Naive thymus-derived CD4-positive, alpha-beta T cell (primary cell): Measurements from ENCODE around the gene SYNE2. TPM values are rescaled to one million over a fixed set of nuclear protein-coding genes. Genes with fewer than 3 reads are reported as not detected.

Source experiments
- ATAC-seq: fragments of 150-1000 bp; cut with Tn5 transposase; 2 replicates; pipeline ENCODE4 v1.10.0; 2021; ENCODE audit warnings: mild to moderate bottlenecking, moderate library complexity
- CTCF ChIA-PET: fragments of 350-600 bp; sonication (Branson Sonifier 250); formaldehyde crosslinking; loops from one replicate; lab custom pipeline; 2021; ENCODE audit warnings: antibody characterized with exemption; lab: Charles Lee
- POLR2A ChIA-PET: fragments of 350-600 bp; sonication (Branson Sonifier 250); formaldehyde crosslinking; loops from one replicate; lab custom pipeline; 2021; ENCODE audit warnings: antibody characterized with exemption, inconsistent platforms; lab: Charles Lee
- DNase-seq, 9 donors: peaks; one replicate each; pipeline versions ENCODE4 v3.0.0 to v3.0.0-alpha.2; 2020 to 2022; ENCODE audit warnings: mixed read lengths in 1 of 9
- H3K27ac ChIP-seq: one replicate; pipeline ENCODE4 v1.7.0; 2013; ENCODE audit warnings: mild to moderate bottlenecking, low read depth, low read length, moderate library complexity
- H3K27me3 ChIP-seq, 2 donors: one replicate each; pipeline ENCODE4 v1.7.0; 2013; ENCODE audit warnings: low read length in 2 of 2, mild to moderate bottlenecking in 2 of 2, moderate library complexity in 2 of 2; ENCODE audit not compliant: control insufficient read depth in 2 of 2, insufficient read depth in 2 of 2
- H3K36me3 ChIP-seq, 3 experiments: 1 replicate in 2 of 3; 2 replicates in 1 of 3; pipeline ENCODE4 v1.7.0; 2013; ENCODE audit warnings: low read length in 3 of 3, mild to moderate bottlenecking in 3 of 3, moderate library complexity in 1 of 3; ENCODE audit not compliant: insufficient read depth in 3 of 3, control insufficient read depth in 2 of 3
- H3K4me1 ChIP-seq, 2 donors: one replicate each; pipeline ENCODE4 v1.7.0; 2013; ENCODE audit warnings: low read length in 2 of 2, mild to moderate bottlenecking in 2 of 2, moderate library complexity in 1 of 2; ENCODE audit not compliant: control insufficient read depth in 2 of 2, insufficient read depth in 2 of 2
- H3K4me3 ChIP-seq: 2 replicates; pipeline ENCODE4 v1.7.0; 2013; ENCODE audit warnings: mild to moderate bottlenecking, low read length
- H3K9me3 ChIP-seq, 3 experiments: 1 replicate in 2 of 3; 2 replicates in 1 of 3; pipeline ENCODE4 v1.7.0; 2013; ENCODE audit warnings: low read length in 3 of 3; ENCODE audit not compliant: control insufficient read depth in 2 of 3
- H3K27ac Mint-ChIP-seq, 9 donors: one replicate each; pipeline ENCODE4 v1.8.0; 2020 to 2022; ENCODE audit warnings: mixed read lengths in 9 of 9, mild to moderate bottlenecking in 8 of 9, moderate library complexity in 5 of 9, inconsistent platforms in 2 of 9
- H3K27me3 Mint-ChIP-seq, 5 donors: one replicate each; pipeline ENCODE4 v1.8.0; 2021 to 2022; ENCODE audit warnings: mixed read lengths in 5 of 5, mild to moderate bottlenecking in 1 of 5
- H3K36me3 Mint-ChIP-seq, 5 donors: one replicate each; pipeline ENCODE4 v1.8.0; 2020 to 2022; ENCODE audit warnings: mixed read lengths in 5 of 5, mild to moderate bottlenecking in 3 of 5, inconsistent platforms in 1 of 5
- H3K4me1 Mint-ChIP-seq, 7 donors: one replicate each; pipeline ENCODE4 v1.8.0; 2020 to 2022; ENCODE audit warnings: mixed read lengths in 7 of 7, mild to moderate bottlenecking in 3 of 7, inconsistent platforms in 1 of 7
- H3K4me3 Mint-ChIP-seq, 10 donors: one replicate each; pipeline ENCODE4 v1.8.0; 2020 to 2022; ENCODE audit warnings: mild to moderate bottlenecking in 10 of 10, mixed read lengths in 10 of 10, moderate library complexity in 6 of 10, inconsistent platforms in 2 of 10
- H3K9me3 Mint-ChIP-seq, 11 donors: one replicate each; pipeline ENCODE4 v1.8.0; 2020 to 2022; ENCODE audit warnings: mixed read lengths in 11 of 11, mild to moderate bottlenecking in 4 of 11, inconsistent platforms in 1 of 11, moderate library complexity in 1 of 11
- intact Hi-C, 2 donors: fragments of 100-400 bp; cut with micrococcal nuclease; formaldehyde crosslinking; loops; one replicate each; pipeline ENCODE4 v1.15.1; 2023
- polyA plus RNA-seq, 2 donors: library from polyadenylated mRNA; unstranded; fragments of 300-500 nt; fragmentation: Illumina TruSeq; gene quantifications; one replicate each; pipeline ENCODE4 v1.2.3, GENCODE V29; 2021
- total RNA-seq, 6 experiments: library from RNA in 5 of 6; stranded (reverse) in 5 of 6; gene quantifications; 1 replicate in 5 of 6; 2 replicates in 1 of 6; pipeline ENCODE4 v1.2.3 and lab custom pipeline; 2021 to 2026

The SYNE2 gene
- total and polyA plus RNA-seq, 7 experiments from 2014 or later, result 22.4 to 170 (median 139) TPM

- ChIA-PET POLR2A (interaction anchor here (0.8 kb wide), 1 partner anchor 11 kb away, joined by 3 read pairs; no protein-coding TSS in a partner anchor), CTCF (interaction anchor here (0.7 kb wide), 1 partner anchor 11 kb away, joined by 4 read pairs; no protein-coding TSS in a partner anchor)
- Mint-ChIP-seq H3K4me1 (peaks cover 0 to 12% (median 7%) of the 10 kb centered on the region in 7 donors), H3K27me3 (no peaks in the 10 kb centered on the region), H3K27ac (peak overlapping the region in 1 of 9 donors; percentile 31), H3K36me3 (peaks cover 4 to 42% (median 31%) of the 10 kb centered on the region in 5 donors), H3K9me3 (no peaks in the 10 kb centered on the region), H3K4me3 (no peak overlapping the region)
- Histone ChIP-seq H3K27me3 (no peaks in the 10 kb centered on the region), H3K4me3 (no peak overlapping the region), H3K36me3 (peaks cover 0 to 23% (median 3%) of the 10 kb centered on the region in 3 experiments), H3K9me3 (no peaks in the 10 kb centered on the region), H3K27ac (no peak overlapping the region), H3K4me1 (no peaks in the 10 kb centered on the region)
- intact Hi-C loops, result no loop called here
- ATAC-seq, result no peak
- DNase-seq, result no peak
Measured at GRCh38 chr14:63951429-63951828, 98.6 kb downstream of the SYNE2 start.

DNA sequence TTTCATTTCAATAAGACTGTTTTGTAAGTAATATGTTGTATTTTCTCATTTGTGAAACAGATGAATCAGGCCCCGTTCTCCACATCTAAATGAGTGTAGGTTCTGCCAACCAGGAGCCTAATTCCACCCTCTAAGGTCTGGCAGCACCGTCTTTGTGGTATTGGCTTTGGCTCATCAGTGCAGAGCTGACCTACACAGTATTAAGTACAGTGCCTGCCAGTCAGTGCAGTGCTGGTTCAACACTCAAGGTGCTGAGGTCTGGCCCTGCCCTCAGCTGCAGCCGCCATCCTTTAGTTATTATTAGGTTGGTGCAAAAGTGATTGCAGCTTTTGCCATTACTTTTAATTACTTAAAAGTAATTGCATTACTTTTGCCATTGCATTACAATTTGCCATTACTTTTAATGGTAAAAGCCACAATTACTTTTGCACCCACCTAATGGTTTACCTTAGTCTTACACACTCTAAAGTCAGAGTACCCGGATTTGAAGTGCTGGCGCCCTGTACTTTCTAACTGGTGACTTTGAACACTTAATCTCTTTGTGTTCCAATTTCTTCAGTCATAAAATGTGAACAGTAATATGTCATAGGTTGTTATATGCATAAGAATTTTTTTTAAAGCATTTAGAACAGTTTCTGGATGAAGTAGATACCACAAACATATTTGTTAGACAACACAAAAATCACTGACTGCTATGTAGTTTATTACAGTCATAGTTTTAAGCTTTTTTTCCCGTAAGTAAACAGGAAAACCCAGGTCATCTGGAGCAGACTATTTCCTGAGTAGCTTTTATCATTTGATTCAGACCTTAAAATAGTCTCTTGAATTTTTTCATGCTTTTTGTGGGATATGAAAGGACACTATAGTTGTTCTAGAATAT, 99.5 kb downstream of the SYNE2 start:
- Histone ChIP-seq H3K4me3 (no peak overlapping the region), H3K4me1 (no peaks in the 10 kb centered on the region), H3K36me3 (peaks cover 0 to 26% (median 0%) of the 10 kb centered on the region in 3 experiments), H3K9me3 (no peaks in the 10 kb centered on the region), H3K27me3 (no peaks in the 10 kb centered on the region), H3K27ac (no peak overlapping the region)
- DNase-seq (no peak), ATAC-seq (no peak)
- ChIA-PET POLR2A (no interaction called here), CTCF (interaction anchor here (0.7 kb wide), 1 partner anchor 12 kb away, joined by 4 read pairs; no protein-coding TSS in a partner anchor)
- Mint-ChIP-seq H3K4me1 (peaks cover 0 to 12% (median 7%) of the 10 kb centered on the region in 7 donors), H3K36me3 (peaks cover 4 to 46% (median 34%) of the 10 kb centered on the region in 5 donors), H3K27ac (peak overlapping the region in 4 of 9 donors; percentile 1 to 43 (median 7)), H3K4me3 (no peak overlapping the region), H3K27me3 (no peaks in the 10 kb centered on the region), H3K9me3 (no peaks in the 10 kb centered on the region)
- intact Hi-C loops, result no loop called here

DNA sequence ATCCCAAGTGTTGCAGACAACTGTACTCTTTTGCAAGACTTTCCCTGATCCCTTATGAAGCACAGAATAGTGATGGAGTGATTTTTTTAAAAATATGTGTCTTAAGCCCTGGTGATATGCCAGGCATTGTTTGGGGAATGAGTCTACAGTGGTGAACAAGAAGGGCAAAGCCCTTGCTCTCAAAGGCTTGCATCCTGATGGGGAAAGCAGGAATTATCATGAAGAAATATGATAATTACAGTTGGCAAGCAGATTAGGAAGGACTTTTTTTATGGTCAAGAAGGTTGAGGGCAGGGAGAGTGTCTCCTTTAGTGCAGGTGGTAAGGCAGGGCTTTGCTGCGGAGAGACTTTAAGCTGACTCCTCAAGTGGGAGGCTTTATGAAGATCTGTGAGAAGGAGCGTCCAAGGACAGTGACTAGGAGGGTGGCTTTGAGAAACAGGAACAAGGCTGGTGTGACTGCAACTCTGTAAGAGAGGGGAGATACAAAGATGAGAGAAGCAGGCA, 100.2 kb downstream of the SYNE2 start:
- Histone ChIP-seq H3K9me3 (no peaks in the 10 kb centered on the region), H3K4me3 (no peak overlapping the region), H3K36me3 (peaks cover 0 to 26% (median 0%) of the 10 kb centered on the region in 3 experiments), H3K4me1 (no peaks in the 10 kb centered on the region), H3K27me3 (no peaks in the 10 kb centered on the region), H3K27ac (no peak overlapping the region)
- CTCF ChIA-PET, result no interaction called here
- POLR2A ChIA-PET, result no interaction called here
- ATAC-seq (no peak), DNase-seq (no peak)
- Mint-ChIP-seq H3K4me1 (peaks cover 0 to 12% (median 7%) of the 10 kb centered on the region in 7 donors), H3K27ac (peak overlapping the region in 4 of 9 donors; percentile 1 to 43 (median 16)), H3K27me3 (no peaks in the 10 kb centered on the region), H3K36me3 (peaks cover 4 to 49% (median 31%) of the 10 kb centered on the region in 5 donors), H3K9me3 (no peaks in the 10 kb centered on the region), H3K4me3 (no peak overlapping the region)
- intact Hi-C loops, result no loop called here

GRCh38 chr14:63956326-63956725, 103.5 kb downstream of the SYNE2 start:
- no peak overlapping the region for H3K4me3 Mint-ChIP-seq
- ATAC-seq (no peak), DNase-seq (no peak)
- H3K36me3 Mint-ChIP-seq, result peaks cover 0 to 39% (median 32%) of the 10 kb centered on the region in 5 donors
- H3K36me3 ChIP-seq, result peaks cover 0 to 12% (median 0%) of the 10 kb centered on the region in 3 experiments
- POLR2A ChIA-PET, result interaction anchor here (0.6 kb wide), 1 partner anchor 292 kb away, joined by 3 read pairs; no protein-coding TSS in a partner anchor
- no peak overlapping the region for H3K27ac ChIP-seq
- no peaks in the 10 kb centered on the region for H3K27me3 ChIP-seq
- H3K27me3 Mint-ChIP-seq, result no peaks in the 10 kb centered on the region
- H3K27ac Mint-ChIP-seq, result no peak overlapping the region
- CTCF ChIA-PET, result no interaction called here
- no peaks in the 10 kb centered on the region for H3K4me1 ChIP-seq
- H3K4me1 Mint-ChIP-seq, result peaks cover 2 to 12% (median 7%) of the 10 kb centered on the region in 7 donors
- no peak overlapping the region for H3K4me3 ChIP-seq
- no peaks in the 10 kb centered on the region for H3K9me3 ChIP-seq
- intact Hi-C loops, result no loop called here
- no peaks in the 10 kb centered on the region for H3K9me3 Mint-ChIP-seq

DNA sequence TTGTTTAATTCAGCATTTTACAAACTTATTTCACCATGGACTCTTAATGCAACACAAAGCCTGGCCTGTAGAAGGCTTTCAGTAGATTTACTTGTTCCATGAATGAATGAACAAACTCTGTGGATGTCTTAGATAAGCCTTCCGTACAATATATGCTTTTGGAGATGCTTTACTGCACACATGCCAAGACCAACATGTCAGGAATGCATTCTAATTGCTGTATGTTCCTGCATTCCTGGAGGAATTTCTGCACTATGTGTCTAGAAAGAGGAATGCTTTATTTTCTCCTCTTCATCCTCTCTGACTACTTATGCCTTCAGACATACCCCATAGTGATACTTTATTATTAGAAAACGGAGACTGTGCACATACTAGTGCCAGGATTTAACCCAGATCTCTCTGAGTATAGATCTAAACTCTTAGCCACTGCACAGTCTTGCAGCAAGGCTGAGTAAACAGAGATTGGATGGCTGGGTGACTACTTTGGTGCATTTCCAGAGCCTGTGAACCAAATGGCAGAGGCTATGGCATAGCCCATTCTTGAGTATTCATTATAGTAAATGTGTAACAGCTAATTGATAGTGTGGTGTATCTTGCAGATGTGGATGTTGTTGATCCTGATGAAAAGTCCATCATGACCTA, 108.2 kb downstream of the SYNE2 start:
- no peaks in the 10 kb centered on the region for H3K4me1 ChIP-seq
- Mint-ChIP-seq H3K27ac (no peak overlapping the region), H3K4me3 (no peak overlapping the region), H3K9me3 (no peaks in the 10 kb centered on the region), H3K4me1 (peaks cover 0 to 2% (median 0%) of the 10 kb centered on the region in 7 donors), H3K27me3 (no peaks in the 10 kb centered on the region), H3K36me3 (peaks cover 0 to 31% (median 21%) of the 10 kb centered on the region in 5 donors)
- POLR2A ChIA-PET, result interaction anchor here (1.6 kb wide), 1 partner anchor 17 kb away, joined by 6 read pairs; no protein-coding TSS in a partner anchor
- CTCF ChIA-PET, result interaction anchor here (0.6 kb wide), 2 partner anchors 53 to 110 kb away, joined by 3 to 4 read pairs; no protein-coding TSS in a partner anchor
- H3K4me3 ChIP-seq, result no peak overlapping the region
- DNase-seq, result no peak
- H3K36me3 ChIP-seq, result peaks cover 0 to 7% (median 0%) of the 10 kb centered on the region in 3 experiments
- no peaks in the 10 kb centered on the region for H3K27me3 ChIP-seq
- no peak overlapping the region for H3K27ac ChIP-seq
- intact Hi-C loops, result no loop called here
- H3K9me3 ChIP-seq, result no peaks in the 10 kb centered on the region
- ATAC-seq, result no peak

GRCh38 chr14:63962906-63963305, 110.1 kb downstream of the SYNE2 start:
- Mint-ChIP-seq H3K27ac (peak overlapping the region in 1 of 9 donors; percentile 31), H3K36me3 (peaks cover 0 to 30% (median 20%) of the 10 kb centered on the region in 5 donors), H3K4me1 (peaks cover 0 to 2% (median 0%) of the 10 kb centered on the region in 7 donors), H3K9me3 (no peaks in the 10 kb centered on the region), H3K4me3 (no peak overlapping the region), H3K27me3 (no peaks in the 10 kb centered on the region)
- Histone ChIP-seq H3K27ac (no peak overlapping the region), H3K36me3 (peaks cover 0 to 8% (median 6%) of the 10 kb centered on the region in 3 experiments), H3K4me3 (no peak overlapping the region), H3K9me3 (no peaks in the 10 kb centered on the region), H3K27me3 (no peaks in the 10 kb centered on the region), H3K4me1 (no peaks in the 10 kb centered on the region)
- ATAC-seq (no peak), DNase-seq (no peak)
- intact Hi-C loops, result no loop called here
- CTCF ChIA-PET, result interaction anchor here (1.2 kb wide), 1 partner anchor 108 kb away, joined by 4 read pairs; no protein-coding TSS in a partner anchor
- POLR2A ChIA-PET, result interaction anchor here (0.7 to 1.1 kb wide), 2 partner anchors 94 to 149 kb away, joined by 3 to 5 read pairs; no protein-coding TSS in a partner anchor
